Stimulated activated CD8-positive, alpha-beta memory T cell treated with anti-CD3 and anti-CD28 coated beads, Interleukin-15, amount 100 ng/mL, for 48 hours (primary cell): ENCODE measurements around the gene HBZ.
A peak's percentile ranks its signal among the peaks of the same experiment; 100 is the strongest.
"Not testable (repeated sequence)": the region's sequence is repeated elsewhere in the genome, so short reads cannot be mapped to it uniquely, and the experiment has no call there.

Experiments
- DNase-seq, 2 donors: peaks; one replicate each; pipeline ENCODE4 v3.0.0-alpha.2; 2020; ENCODE audit warnings: low read depth in 2 of 2

HBZ gene

GRCh38 chr16:179211-180092 lies 27.0 kb downstream of the HBZ start:
- DNase-seq: no peak

- peak; percentile 19 to 25 for DNase-seq
Measured at GRCh38 chr16:180101-180675, 27.7 kb downstream of the HBZ start, which contains the start of gene HBQ1. TSS of gene HBQ1 (plus strand) at chr16:180459. CDS start at chr16:180487, 28 bp downstream.

- peak; percentile 72 to 74 for DNase-seq
Measured at GRCh38 chr16:180681-181564, 28.5 kb downstream of the HBZ start.

GRCh38 chr16:181565-182021 lies 29.1 kb downstream of the HBZ start:
- no peak for DNase-seq

GRCh38 chr16:183005-183404 lies 30.6 kb downstream of the HBZ start:
- DNase-seq: no peak

GRCh38 chr16:185213-185612 lies 32.8 kb downstream of the HBZ start:
- no peak for DNase-seq

GRCh38 chr16:185691-186090 lies 33.2 kb downstream of the HBZ start:
- DNase-seq: no peak

GRCh38 chr16:187330-187729 lies 34.9 kb downstream of the HBZ start:
- DNase-seq: no peak

GRCh38 chr16:188674-189073 lies 36.2 kb downstream of the HBZ start:
- no peak for DNase-seq

GRCh38 chr16:189604-190186 lies 37.3 kb downstream of the HBZ start:
- no peak for DNase-seq

GRCh38 chr16:191831-192230 lies 39.4 kb downstream of the HBZ start:
- DNase-seq: no peak

- DNase-seq: no peak
Measured at GRCh38 chr16:192686-193085, 40.2 kb downstream of the HBZ start.

GRCh38 chr16:193441-193840 lies 41.0 kb downstream of the HBZ start:
- no peak for DNase-seq

GRCh38 chr16:194516-194915 lies 42.1 kb downstream of the HBZ start:
- DNase-seq: no peak

- DNase-seq: no peak
Measured at GRCh38 chr16:200388-200787, 47.9 kb downstream of the HBZ start.

GRCh38 chr16:203246-203645 lies 50.8 kb downstream of the HBZ start:
- DNase-seq: no peak

GRCh38 chr16:204046-204445 lies 51.6 kb downstream of the HBZ start:
- not testable (repeated sequence) for DNase-seq
